Medulla oblongata (tissue), 1 donor: ENCODE measurements around the gene SEMA3E.

Experiments used
- DNase-seq: peaks from one replicate; pipeline ENCODE4 v3.0.0-alpha.2; 2015; ENCODE audit errors: extremely low spot score

The SEMA3E gene

GRCh38 chr7:83640731-83641537 lies 8.0 kb downstream of the SEMA3E start:
- no peak for DNase-seq

GRCh38 chr7:83640240-83640639 lies 8.7 kb downstream of the SEMA3E start:
- no peak for DNase-seq

- no peak for DNase-seq
These were observed 15.4 kb downstream of the SEMA3E start for GRCh38 chr7:83633516-83633915.

- no peak for DNase-seq
These were observed 19.6 kb downstream of the SEMA3E start for GRCh38 chr7:83629117-83629880.

GRCh38 chr7:83617858-83618257 lies 31.1 kb downstream of the SEMA3E start:
- DNase-seq, result no peak

GRCh38 chr7:83614112-83614511 lies 34.8 kb downstream of the SEMA3E start:
- no peak for DNase-seq

- DNase-seq, result no peak
These were observed 35.7 kb downstream of the SEMA3E start for GRCh38 chr7:83613232-83613631.

GRCh38 chr7:83611776-83612175 lies 37.2 kb downstream of the SEMA3E start:
- DNase-seq, result no peak

- DNase-seq, result no peak
These were observed 38.2 kb downstream of the SEMA3E start for GRCh38 chr7:83610649-83611304.

GRCh38 chr7:83608716-83609115 lies 40.2 kb downstream of the SEMA3E start:
- DNase-seq, result no peak

GRCh38 chr7:83603649-83604048 lies 45.3 kb downstream of the SEMA3E start:
- DNase-seq, result no peak

- no peak for DNase-seq
These were observed 49.8 kb downstream of the SEMA3E start for GRCh38 chr7:83599131-83599530.

- no peak for DNase-seq
These were observed 54.9 kb downstream of the SEMA3E start for GRCh38 chr7:83593921-83594475.

GRCh38 chr7:83588602-83589240 lies 60.2 kb downstream of the SEMA3E start:
- DNase-seq, result no peak

GRCh38 chr7:83586281-83586680 lies 62.7 kb downstream of the SEMA3E start:
- no peak for DNase-seq

- DNase-seq, result no peak
These were observed 67.1 kb downstream of the SEMA3E start for GRCh38 chr7:83581667-83582435.

GRCh38 chr7:83579740-83580139 lies 69.2 kb downstream of the SEMA3E start:
- no peak for DNase-seq

GRCh38 chr7:83575436-83575835 lies 73.5 kb downstream of the SEMA3E start:
- DNase-seq, result no peak

GRCh38 chr7:83574616-83575015 lies 74.3 kb downstream of the SEMA3E start:
- no peak for DNase-seq

- no peak for DNase-seq
These were observed 86.0 kb downstream of the SEMA3E start for GRCh38 chr7:83562960-83563359.

GRCh38 chr7:83562289-83562688 lies 86.7 kb downstream of the SEMA3E start:
- no peak for DNase-seq
